DND-41 (cell line): ENCODE results near the gene CNTNAP5.

Source experiments
- EZH2 ChIP-seq: IDR thresholded peaks from 3 replicates; pipeline ENCODE4 v1.6.1; 2012; ENCODE audit warnings: borderline replicate concordance, low read depth, mild to moderate bottlenecking, moderate library complexity, low read length, inconsistent platforms; ENCODE audit not compliant: severe bottlenecking
- TF ChIP-seq, protein P1 (sequence below): IDR thresholded peaks from 2 replicates; pipeline ENCODE4 v1.5.1; 2012; ENCODE audit warnings: borderline replicate concordance, low read length, moderate library complexity, mild to moderate bottlenecking; ENCODE audit not compliant: poor library complexity, severe bottlenecking; ENCODE audit errors: extremely low read depth

GRCh38 chr2:124692216-124692615 lies 667.1 kb downstream of the CNTNAP5 start:
- TF ChIP-seq, protein P1, sequence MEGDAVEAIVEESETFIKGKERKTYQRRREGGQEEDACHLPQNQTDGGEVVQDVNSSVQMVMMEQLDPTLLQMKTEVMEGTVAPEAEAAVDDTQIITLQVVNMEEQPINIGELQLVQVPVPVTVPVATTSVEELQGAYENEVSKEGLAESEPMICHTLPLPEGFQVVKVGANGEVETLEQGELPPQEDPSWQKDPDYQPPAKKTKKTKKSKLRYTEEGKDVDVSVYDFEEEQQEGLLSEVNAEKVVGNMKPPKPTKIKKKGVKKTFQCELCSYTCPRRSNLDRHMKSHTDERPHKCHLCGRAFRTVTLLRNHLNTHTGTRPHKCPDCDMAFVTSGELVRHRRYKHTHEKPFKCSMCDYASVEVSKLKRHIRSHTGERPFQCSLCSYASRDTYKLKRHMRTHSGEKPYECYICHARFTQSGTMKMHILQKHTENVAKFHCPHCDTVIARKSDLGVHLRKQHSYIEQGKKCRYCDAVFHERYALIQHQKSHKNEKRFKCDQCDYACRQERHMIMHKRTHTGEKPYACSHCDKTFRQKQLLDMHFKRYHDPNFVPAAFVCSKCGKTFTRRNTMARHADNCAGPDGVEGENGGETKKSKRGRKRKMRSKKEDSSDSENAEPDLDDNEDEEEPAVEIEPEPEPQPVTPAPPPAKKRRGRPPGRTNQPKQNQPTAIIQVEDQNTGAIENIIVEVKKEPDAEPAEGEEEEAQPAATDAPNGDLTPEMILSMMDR, result no peak
- TF ChIP-seq EZH2, result no peak
